ENCODE measurements around the gene SKIC2. TPM values are rescaled to one million over a fixed set of nuclear protein-coding genes. Genes with fewer than 3 reads are reported as not detected.
A peak's percentile ranks its signal among the peaks of the same experiment; 100 is the strongest.
"Not testable (repeated sequence)": the region's sequence is repeated elsewhere in the genome, so short reads cannot be mapped to it uniquely, and the experiment has no call there.

Gene SKIC2
- total and polyA plus RNA-seq, 7 donors: 22.1 to 73.4 (median 31.6) TPM

DNA sequence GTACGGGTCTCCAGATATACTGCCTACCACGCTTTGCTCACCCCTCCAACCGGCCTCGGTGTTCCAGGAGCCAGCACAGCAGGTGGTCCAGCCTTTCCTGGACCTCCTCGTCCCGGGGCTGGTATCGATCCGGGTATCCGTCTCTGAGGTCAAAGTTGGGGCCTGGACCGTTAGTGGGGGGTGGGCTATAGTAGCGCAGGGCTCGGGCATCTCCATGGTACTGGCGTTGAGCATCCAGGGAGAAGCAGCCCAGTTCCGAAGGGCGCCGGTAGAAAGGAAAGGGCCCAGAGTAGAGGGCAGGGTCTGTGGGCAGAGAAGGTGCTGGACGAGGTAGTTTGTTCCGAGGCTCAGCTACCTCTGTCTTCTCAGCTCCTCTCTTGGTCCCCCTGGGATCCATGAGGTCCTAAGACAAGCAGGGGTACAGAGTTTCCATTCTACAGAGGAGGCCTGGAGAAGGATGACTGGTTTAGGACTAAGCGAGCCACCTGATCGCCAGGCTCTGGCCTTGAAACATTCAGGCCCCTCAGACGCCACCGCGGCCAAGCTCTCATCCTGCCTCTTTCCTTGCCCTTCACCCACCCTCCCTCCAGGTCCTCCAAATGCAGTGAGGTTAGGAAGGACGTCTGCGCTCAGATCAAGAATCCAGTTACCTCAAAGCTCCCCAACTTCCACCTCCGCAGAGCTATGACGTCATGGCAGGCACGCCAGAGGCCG lies 12.5 kb downstream of the SKIC2 start:
- intact Hi-C loops (cut with DNase I): loop anchor here (1.0 to 10.0 kb wide), 2 partner anchors 12 to 223 kb away; partner anchors contain the start of genes GPSM3, PBX2 and SKIC2
- peak overlapping the region; percentile 50 to 81 (median 65) for H3K4me3 ChIP-seq
- peaks cover 0 to 44% (median 29%) of the 10 kb centered on the region in 4 donors for H3K36me3 ChIP-seq
- peak overlapping the region; percentile 93 to 96 (median 94) for H3K27ac ChIP-seq
- no peak for TF ChIP-seq POLR2A (IDR thresholded peaks at IDR 0.05)
- no peak for TF ChIP-seq EP300 (IDR thresholded peaks at IDR 0.05)
- no peak for TF ChIP-seq POLR2AphosphoS5 (IDR thresholded peaks at IDR 0.05)
- TF ChIP-seq, protein P1, sequence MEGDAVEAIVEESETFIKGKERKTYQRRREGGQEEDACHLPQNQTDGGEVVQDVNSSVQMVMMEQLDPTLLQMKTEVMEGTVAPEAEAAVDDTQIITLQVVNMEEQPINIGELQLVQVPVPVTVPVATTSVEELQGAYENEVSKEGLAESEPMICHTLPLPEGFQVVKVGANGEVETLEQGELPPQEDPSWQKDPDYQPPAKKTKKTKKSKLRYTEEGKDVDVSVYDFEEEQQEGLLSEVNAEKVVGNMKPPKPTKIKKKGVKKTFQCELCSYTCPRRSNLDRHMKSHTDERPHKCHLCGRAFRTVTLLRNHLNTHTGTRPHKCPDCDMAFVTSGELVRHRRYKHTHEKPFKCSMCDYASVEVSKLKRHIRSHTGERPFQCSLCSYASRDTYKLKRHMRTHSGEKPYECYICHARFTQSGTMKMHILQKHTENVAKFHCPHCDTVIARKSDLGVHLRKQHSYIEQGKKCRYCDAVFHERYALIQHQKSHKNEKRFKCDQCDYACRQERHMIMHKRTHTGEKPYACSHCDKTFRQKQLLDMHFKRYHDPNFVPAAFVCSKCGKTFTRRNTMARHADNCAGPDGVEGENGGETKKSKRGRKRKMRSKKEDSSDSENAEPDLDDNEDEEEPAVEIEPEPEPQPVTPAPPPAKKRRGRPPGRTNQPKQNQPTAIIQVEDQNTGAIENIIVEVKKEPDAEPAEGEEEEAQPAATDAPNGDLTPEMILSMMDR (IDR thresholded peaks at IDR 0.05): no peak
- DNase-seq: peak; percentile 71
- no peaks in the 10 kb centered on the region for H3K27me3 ChIP-seq
- H3K4me1 ChIP-seq: peaks cover 0 to 36% (median 29%) of the 10 kb centered on the region in 4 donors
- H3K9me3 ChIP-seq: no peaks in the 10 kb centered on the region
- WGBS, 2 donors: 19 to 27% methylated on average over 29 of the region's 29 CpGs

DNA sequence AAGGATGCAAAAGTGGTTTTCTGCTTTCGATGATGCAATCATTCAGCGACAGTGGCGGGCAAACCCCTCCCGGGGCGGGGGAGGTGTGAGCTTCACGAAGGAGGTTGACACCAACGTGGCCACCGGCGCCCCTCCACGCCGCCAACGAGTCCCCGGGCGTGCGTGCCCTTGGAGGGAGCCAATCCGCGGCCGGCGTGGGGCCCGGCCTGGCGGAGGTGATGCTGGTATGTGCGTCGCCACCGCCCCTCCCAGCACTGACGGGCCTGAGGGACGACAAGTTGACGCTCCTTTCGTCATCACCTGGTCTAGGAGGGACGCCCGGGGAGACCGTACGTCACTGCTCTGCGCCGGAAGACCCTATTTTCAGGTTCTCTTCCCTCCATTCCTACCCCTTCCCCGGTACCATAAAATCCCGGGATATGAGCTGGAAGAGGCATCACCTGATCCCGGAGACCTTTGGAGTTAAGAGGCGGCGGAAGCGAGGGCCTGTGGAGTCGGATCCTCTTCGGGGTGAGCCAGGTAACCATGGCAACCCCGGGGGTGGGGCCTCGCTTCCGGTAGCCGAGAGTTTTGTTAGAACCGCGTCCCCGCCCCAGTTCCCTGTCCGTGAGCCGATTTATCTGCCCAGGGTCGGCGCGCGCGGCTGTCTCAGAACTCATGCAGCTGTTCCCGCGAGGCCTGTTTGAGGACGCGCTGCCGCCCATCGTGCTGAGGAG lies 13.2 kb downstream of the SKIC2 start, which contains the start of gene DXO:
DXO (minus strand) TSS at position 146 of the 716 bp plus-strand sequence. CDS start 463 bp downstream, outside the sequence.
- Histone ChIP-seq H3K36me3 (peaks cover 0 to 37% (median 22%) of the 10 kb centered on the region in 4 donors), H3K4me1 (peaks cover 0 to 36% (median 29%) of the 10 kb centered on the region in 4 donors)

DNA sequence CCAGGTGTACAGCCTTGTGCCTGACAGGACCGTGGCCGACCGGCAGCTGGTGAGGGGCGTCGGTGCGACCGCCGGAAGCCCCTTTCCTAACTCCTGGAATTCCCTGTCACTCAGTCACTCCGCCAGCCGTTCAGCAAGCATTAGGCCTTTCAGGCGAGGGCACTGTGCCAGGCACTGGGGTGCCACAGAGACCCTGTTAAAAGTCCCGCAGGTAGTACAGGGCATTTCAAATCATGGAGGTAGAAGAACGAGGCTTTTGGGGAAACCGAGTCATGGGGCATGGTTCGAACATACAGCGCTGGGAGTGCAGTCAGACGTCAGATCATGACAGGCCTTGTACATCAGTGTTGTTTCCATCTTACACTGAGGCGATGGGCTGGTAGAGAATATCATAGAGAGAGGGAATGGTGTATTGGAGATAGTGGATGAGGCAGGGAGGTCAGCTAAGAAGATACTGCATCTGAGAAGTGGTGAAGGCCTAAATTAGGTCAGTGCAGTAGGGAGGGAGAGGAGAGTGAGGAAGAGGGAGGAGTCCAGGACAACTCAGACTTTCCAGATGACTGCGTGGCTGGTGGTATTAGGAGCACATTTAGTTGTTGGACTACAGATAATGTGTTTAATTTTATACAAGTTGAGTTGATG lies 13.9 kb downstream of the SKIC2 start:
- peak overlapping the region; percentile 93 to 96 (median 94) for H3K27ac ChIP-seq
- H3K9me3 ChIP-seq: no peaks in the 10 kb centered on the region
- WGBS, 2 donors: 5 to 11% methylated on average over 19 of the region's 19 CpGs
- peak overlapping the region; percentile 50 to 81 (median 65) for H3K4me3 ChIP-seq
- no peaks in the 10 kb centered on the region for H3K27me3 ChIP-seq
- intact Hi-C loops (cut with DNase I): loop anchor here (10.0 kb wide), 1 partner anchor 222 kb away; the partner anchor contains the start of genes GPSM3 and PBX2
- H3K4me1 ChIP-seq: peaks cover 0 to 36% (median 29%) of the 10 kb centered on the region in 4 donors
- no peak for TF ChIP-seq EP300 (IDR thresholded peaks at IDR 0.05)
- TF ChIP-seq, protein P1 (IDR thresholded peaks at IDR 0.05): no peak
- TF ChIP-seq POLR2A (IDR thresholded peaks at IDR 0.05): no peak
- TF ChIP-seq POLR2AphosphoS5 (IDR thresholded peaks at IDR 0.05): no peak
- H3K36me3 ChIP-seq: peaks cover 0 to 30% (median 15%) of the 10 kb centered on the region in 4 donors
- no peak for DNase-seq

More for the DNA sequence above, 13.2 kb downstream of the SKIC2 start, which contains the start of gene DXO:
- peak; percentile 99 for DNase-seq
- peak within 1 kb of the TSS; percentile 50 to 81 (median 65) for H3K4me3 ChIP-seq
- intact Hi-C loops (cut with DNase I): loop anchor here (1.0 to 10.0 kb wide), 2 partner anchors 13 to 223 kb away; partner anchors contain the start of genes GPSM3, PBX2 and SKIC2
- 0% methylated on average over 62 of the region's 62 CpGs for WGBS, 2 donors
- H3K9me3 ChIP-seq: no peaks in the 10 kb centered on the region
- H3K27me3 ChIP-seq: no peaks in the 10 kb centered on the region
- TF ChIP-seq POLR2AphosphoS5 (IDR thresholded peaks at IDR 0.05): peak; percentile 79 to 90 (median 88)
- peak in 2 of 4 donors; percentile 47 to 55 for TF ChIP-seq EP300 (IDR thresholded peaks at IDR 0.05)
- TF ChIP-seq POLR2A (IDR thresholded peaks at IDR 0.05): peak in 1 of 2 donors; percentile 35
- TF ChIP-seq, protein P1 (IDR thresholded peaks at IDR 0.05): no peak
- peak within 1 kb of the TSS; percentile 93 to 96 (median 94) for H3K27ac ChIP-seq

DNA sequence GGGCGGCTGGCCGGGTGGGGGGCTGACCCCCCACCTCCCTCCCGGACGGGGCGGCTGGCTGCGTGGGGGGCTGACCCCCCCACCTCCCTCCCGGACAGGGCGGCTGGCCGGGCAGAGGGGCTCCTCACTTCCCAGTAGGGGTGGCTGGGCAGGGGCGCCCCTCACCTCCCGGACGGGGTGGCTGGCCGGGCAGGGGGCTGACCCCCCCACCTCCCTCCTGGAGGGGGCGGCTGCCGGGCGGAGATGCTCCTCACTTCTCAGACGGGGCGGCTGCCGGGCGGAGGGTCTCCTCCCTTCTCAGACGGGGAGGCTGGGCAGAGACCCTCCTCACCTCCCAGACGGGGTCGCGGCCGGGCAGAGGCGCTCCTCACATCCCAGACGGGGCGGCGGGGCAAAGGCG lies 17.1 kb downstream of the SKIC2 start:
- H3K27ac ChIP-seq, H3K4me3 ChIP-seq, H3K9me3 ChIP-seq, H3K27me3 ChIP-seq: not testable (repeated sequence)
- peak; percentile 65 for DNase-seq
- intact Hi-C loops (cut with DNase I): loop anchor here (10.0 kb wide), 1 partner anchor 219 kb away; the partner anchor contains the start of genes GPSM3 and PBX2
- Histone ChIP-seq H3K36me3 (peaks cover 0 to 11% (median 9%) of the 10 kb centered on the region in 4 donors), H3K4me1 (peaks cover 0 to 23% (median 18%) of the 10 kb centered on the region in 4 donors)
- WGBS, 2 donors: 97% methylated on average over 30 of the region's 30 CpGs

Data from sigmoid colon (tissue), 7 donors.